GM10266 (cell line): ENCODE results near the gene ACAD8.

Experiments used
- DNase-seq: peaks from one replicate; pipeline ENCODE4 v3.0.0; 2012; ENCODE audit errors: extremely low spot score
- CTCF ChIP-seq: IDR thresholded peaks from 2 replicates; pipeline ENCODE4 v1.5.1; 2012; ENCODE audit warnings: mild to moderate bottlenecking, low read depth; ENCODE audit not compliant: control insufficient read depth, insufficient read depth; ENCODE audit errors: missing control alignments

The ACAD8 gene

DNA sequence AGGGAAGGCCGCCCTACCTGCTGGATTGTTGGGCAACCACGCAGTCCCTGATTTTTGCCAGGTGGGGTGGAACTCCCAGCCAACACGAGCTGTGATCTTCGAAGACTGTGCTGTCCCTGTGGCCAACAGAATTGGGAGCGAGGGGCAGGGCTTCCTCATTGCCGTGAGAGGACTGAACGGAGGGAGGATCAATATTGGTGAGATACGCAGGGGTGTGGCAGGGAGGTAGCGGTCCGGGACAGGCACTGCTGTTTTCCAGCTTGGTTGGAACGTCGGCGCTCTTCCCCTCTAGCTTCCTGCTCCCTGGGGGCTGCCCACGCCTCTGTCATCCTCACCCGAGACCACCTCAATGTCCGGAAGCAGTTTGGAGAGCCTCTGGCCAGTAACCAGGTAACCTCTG lies 7.6 kb downstream of the ACAD8 start:
- TF ChIP-seq CTCF: no peak
- no peak for DNase-seq

GRCh38 chr11:134261626-134262488 lies 8.5 kb downstream of the ACAD8 start:
- DNase-seq: no peak
- TF ChIP-seq CTCF: peak; percentile 57

DNA sequence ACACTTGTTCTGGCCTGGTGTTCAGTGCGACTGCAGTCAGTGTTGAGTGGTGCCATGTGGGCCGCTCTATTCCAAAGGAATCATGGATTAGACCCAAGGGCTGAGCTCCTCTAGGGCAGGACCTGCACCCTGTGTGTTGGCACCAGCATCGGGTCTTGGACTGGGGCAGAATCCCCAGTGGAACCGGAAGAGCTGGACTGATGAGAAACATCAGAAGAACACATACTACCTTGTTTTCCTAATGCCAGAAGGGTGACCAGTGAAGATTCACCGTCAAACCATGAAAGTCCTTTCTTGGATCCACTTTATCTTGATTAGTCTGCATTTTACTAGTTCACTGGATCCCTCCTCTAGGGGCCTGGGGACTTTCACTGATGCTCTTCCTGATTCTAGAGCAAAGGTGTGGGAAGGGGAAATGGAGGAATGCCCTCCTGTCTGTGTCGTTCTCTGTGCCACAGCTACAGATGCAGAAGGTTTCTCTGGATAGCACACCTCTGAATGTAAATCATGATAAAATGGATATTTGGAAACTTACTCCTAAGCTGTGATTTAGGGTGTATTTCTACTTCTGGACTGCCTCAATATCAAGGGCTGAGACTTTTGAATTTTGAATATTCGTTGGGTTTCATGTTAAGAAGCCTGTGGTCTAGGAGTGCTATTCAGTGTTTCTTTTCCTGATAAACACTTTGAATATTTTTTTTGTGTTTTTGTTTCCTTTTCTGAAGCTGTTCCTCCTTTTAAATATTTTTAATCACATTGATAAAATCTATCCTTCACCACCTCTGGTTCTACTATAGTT lies 11.8 kb downstream of the ACAD8 start:
- TF ChIP-seq CTCF: no peak
- DNase-seq: no peak

- no peak for TF ChIP-seq CTCF
- no peak for DNase-seq
These were observed 13.1 kb downstream of the ACAD8 start for GRCh38 chr11:134266440-134266839.

DNA sequence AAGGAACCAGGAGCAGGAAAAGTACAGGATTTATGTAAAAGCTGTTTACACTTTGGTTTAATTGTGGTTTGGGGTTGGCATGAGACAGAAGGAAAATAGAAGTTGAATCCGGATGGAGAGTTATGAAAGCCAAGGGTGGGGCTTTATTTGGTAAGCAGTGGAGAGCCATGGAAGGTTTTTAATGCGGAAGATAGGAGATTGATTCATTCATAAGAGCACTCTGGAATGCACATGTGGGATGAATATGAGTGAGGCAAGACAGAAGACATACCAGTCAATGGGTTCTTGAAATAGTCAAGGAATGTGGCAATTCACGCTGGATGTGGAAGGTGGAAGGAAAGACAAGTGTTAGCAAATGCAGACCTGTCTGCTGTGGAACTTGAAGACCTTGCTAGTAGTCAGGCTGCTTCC lies 13.5 kb downstream of the ACAD8 start:
- no peak for DNase-seq
- TF ChIP-seq CTCF: no peak

DNA sequence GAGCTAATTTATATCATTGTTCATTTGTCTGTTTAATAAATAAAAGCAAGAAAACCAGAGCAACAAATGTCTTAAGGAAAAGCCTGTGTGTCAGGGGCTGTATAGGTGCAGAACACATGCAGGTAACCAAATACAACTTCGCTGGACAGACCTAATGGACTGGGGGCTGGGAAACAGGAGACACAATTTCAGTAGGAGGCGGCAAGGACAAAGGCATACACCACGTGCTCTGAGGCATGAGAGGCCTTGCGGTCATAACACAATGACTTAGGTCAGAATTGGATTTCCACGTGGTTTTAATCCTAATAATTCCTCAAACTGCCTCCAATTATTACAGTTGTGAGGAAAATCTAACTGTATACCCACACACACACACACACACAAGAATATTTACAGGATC lies 14.1 kb downstream of the ACAD8 start:
- no peak for TF ChIP-seq CTCF
- DNase-seq: no peak

DNA sequence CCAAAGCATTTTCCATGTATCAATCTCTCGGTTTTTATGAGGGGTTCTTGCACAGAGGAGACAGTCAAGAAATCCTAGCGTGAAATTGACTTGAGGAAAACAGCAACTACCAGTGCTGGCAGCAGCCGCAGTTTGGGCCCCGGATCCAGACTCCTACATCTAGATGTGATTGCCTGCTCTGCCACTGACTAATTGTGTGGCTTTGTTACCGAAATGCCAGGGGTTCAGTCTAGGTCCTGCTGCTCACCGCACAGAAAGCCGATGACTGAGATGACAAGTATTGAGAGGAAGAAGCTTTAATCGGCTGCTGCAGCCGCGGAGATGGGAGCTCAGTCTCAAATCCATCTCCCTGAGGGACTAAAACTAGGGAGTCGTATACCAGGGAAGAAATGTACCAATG lies 14.6 kb downstream of the ACAD8 start:
- no peak for TF ChIP-seq CTCF

More for the DNA sequence above, 14.6 kb downstream of the ACAD8 start:
- DNase-seq: no peak
